ENCODE results near the gene VPS4B. TPM values are rescaled to one million over a fixed set of nuclear protein-coding genes. Genes with fewer than 3 reads are reported as not detected.

Gene VPS4B
- total and polyA plus RNA-seq, 2 of the 8 experiments (the other 6 are each of a cell fraction or from before 2014, with no cell fraction given), result 7.2 to 45.3 TPM

- Histone ChIP-seq H4K5ac (ENCODE audit: insufficient read length, low read depth, low read length) (no peak overlapping the region), H2BK12ac (ENCODE audit: low read depth, low read length) (no peak overlapping the region), H3K79me2 (ENCODE audit: control insufficient read depth in 1 of 2, insufficient read depth in 2 of 2, low read length in 2 of 2) (no peaks in the 10 kb centered on the region), H3K36me3 (ENCODE audit: control insufficient read depth in 2 of 4, insufficient read depth in 4 of 4, low read length in 3 of 4) (peaks cover 0 to 42% (median 22%) of the 10 kb centered on the region in 4 experiments; a peak in 6 of 8 replicates), H3K4me3 (ENCODE audit: extremely low read depth in 1 of 4, insufficient read depth in 2 of 4, low read depth in 3 of 4, low read length in 4 of 4) (no peak overlapping the region), H2BK15ac (ENCODE audit: low read length) (no peak overlapping the region), H3K23me2 (ENCODE audit: low read depth, low read length) (no peaks in the 10 kb centered on the region), H3K56ac (replicated peaks; ENCODE audit: insufficient read length, low read depth, low read length) (no peak overlapping the region), H2BK120ac (replicated peaks; ENCODE audit: low read depth, low read length) (no peak overlapping the region), H3K23ac (ENCODE audit: insufficient read length) (no peak overlapping the region), H2BK5ac (ENCODE audit: low read depth, low read length) (no peak overlapping the region), H3K14ac (ENCODE audit: insufficient read length) (no peak overlapping the region), H4K91ac (replicated peaks; ENCODE audit: insufficient read length, low read length) (no peak overlapping the region), H3K4me2 (ENCODE audit: insufficient read depth in 1 of 2, low read depth in 2 of 2, low read length in 2 of 2) (no peak overlapping the region), H3K27ac (ENCODE audit: low read depth, low read length) (no peak overlapping the region), H4K8ac (ENCODE audit: extremely low read depth, insufficient read depth, low read length) (no peak overlapping the region), H3K9me3 (ENCODE audit: insufficient read depth in 2 of 2, low read depth in 1 of 2, low read length in 1 of 2) (no peaks in the 10 kb centered on the region), H3K18ac (ENCODE audit: extremely low read depth, low read length) (no peak overlapping the region), H2AFZ (ENCODE audit: low read length) (no peak overlapping the region), H3K27me3 (replicated peaks in 1 of 4; ENCODE audit: control insufficient read depth in 3 of 4, extremely low read depth in 1 of 4, insufficient read depth in 3 of 4, low read length in 3 of 4) (no peaks in the 10 kb centered on the region), H3K4me1 (replicated peaks in 1 of 4; ENCODE audit: control insufficient read depth in 3 of 4, insufficient read depth in 4 of 4, low read length in 3 of 4) (peaks cover 0 to 7% (median 3%) of the 10 kb centered on the region in 4 experiments; a peak in 3 of 7 replicates), H2BK20ac (ENCODE audit: low read length) (no peak overlapping the region), H3K9ac (replicated peaks in 1 of 4; ENCODE audit: extremely low read depth in 1 of 4, low read depth in 3 of 4, low read length in 3 of 4) (no peak overlapping the region), H2AK5ac (ENCODE audit: low read depth, low read length) (no peak overlapping the region), H4K20me1 (replicated peaks in 1 of 2; ENCODE audit: control insufficient read depth in 1 of 2, insufficient read depth in 2 of 2, low read length in 2 of 2) (no peaks in the 10 kb centered on the region), H3K79me1 (ENCODE audit: low read depth, low read length) (no peaks in the 10 kb centered on the region), H3K4ac (replicated peaks; ENCODE audit: insufficient read length, low read depth, low read length) (no peak overlapping the region)
- no peak for FAIRE-seq
- WGBS, 2 experiments (ENCODE audit: extremely low coverage in 1 of 2, insufficient coverage in 1 of 2, insufficient read length in 1 of 2, insufficient replicate concordance in 2 of 2, low coverage in 1 of 2, low lambda C conversion rate in 2 of 2, missing lambda C conversion rate in 1 of 2), result 90% methylated on average over 5 of the region's 5 CpGs; no CpG with 5 or more reads in 1 of the 2 experiments
- DNase-seq (ENCODE audit: low read depth in 1 of 2, low spot score in 2 of 2), result no peak
- ChIA-PET CTCF (ENCODE audit: partially characterized antibody) (interaction anchor here (0.8 to 9.1 kb wide), 5 partner anchors 9 to 178 kb away, joined by 3 to 96 read pairs (median 4); no protein-coding TSS in a partner anchor), POLR2A (ENCODE audit: partially characterized antibody) (no interaction called here)
- TF ChIP-seq POU5F1 (IDR thresholded peaks at IDR 0.05; ENCODE audit: low read depth, low read length), result no peak
- TF ChIP-seq, protein P1, sequence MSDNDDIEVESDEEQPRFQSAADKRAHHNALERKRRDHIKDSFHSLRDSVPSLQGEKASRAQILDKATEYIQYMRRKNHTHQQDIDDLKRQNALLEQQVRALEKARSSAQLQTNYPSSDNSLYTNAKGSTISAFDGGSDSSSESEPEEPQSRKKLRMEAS (IDR thresholded peaks at IDR 0.05), result no peak
- TF ChIP-seq CTCF (IDR thresholded peaks at IDR 0.05; ENCODE audit: control extremely low read depth in 1 of 3, insufficient read depth in 1 of 3, low read depth in 1 of 3, low read length in 3 of 3), result no peak
- TF ChIP-seq, protein P2, sequence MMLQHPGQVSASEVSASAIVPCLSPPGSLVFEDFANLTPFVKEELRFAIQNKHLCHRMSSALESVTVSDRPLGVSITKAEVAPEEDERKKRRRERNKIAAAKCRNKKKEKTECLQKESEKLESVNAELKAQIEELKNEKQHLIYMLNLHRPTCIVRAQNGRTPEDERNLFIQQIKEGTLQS (IDR thresholded peaks at IDR 0.05; ENCODE audit: insufficient read depth, low read depth, low read length), result no peak
- TF ChIP-seq POLR2A (IDR thresholded peaks at IDR 0.05; ENCODE audit: control extremely low read depth in 1 of 2, low read depth in 2 of 2, low read length in 2 of 2), result no peak
- TF ChIP-seq EGR1 (IDR thresholded peaks at IDR 0.05; ENCODE audit: borderline replicate concordance, low read depth, low read length), result no peak
- no peak for TF ChIP-seq CBX8 (IDR thresholded peaks at IDR 0.05; ENCODE audit: borderline replicate concordance, low read depth, low read length)
- no peak for TF ChIP-seq RNF2 (IDR thresholded peaks at IDR 0.05; ENCODE audit: borderline replicate concordance, low read depth, low read length, missing control alignments, poor library complexity, severe bottlenecking)
- TF ChIP-seq POLR2AphosphoS5 (IDR thresholded peaks at IDR 0.05; ENCODE audit: low read depth, low read length), result no peak
- TF ChIP-seq SP1 (IDR thresholded peaks at IDR 0.05; ENCODE audit: low read depth, low read length), result no peak
- TF ChIP-seq SP2 (IDR thresholded peaks at IDR 0.05; ENCODE audit: low read length), result no peak
These were observed 78.0 kb downstream of the VPS4B start for GRCh38 chr18:63344263-63344662.

Data from H1 (cell line).